ENCODE measurements around the gene BANP.
"Not testable (repeated sequence)": the region's sequence is repeated elsewhere in the genome, so short reads cannot be mapped to it uniquely, and the experiment has no call there.

Gene BANP

DNA sequence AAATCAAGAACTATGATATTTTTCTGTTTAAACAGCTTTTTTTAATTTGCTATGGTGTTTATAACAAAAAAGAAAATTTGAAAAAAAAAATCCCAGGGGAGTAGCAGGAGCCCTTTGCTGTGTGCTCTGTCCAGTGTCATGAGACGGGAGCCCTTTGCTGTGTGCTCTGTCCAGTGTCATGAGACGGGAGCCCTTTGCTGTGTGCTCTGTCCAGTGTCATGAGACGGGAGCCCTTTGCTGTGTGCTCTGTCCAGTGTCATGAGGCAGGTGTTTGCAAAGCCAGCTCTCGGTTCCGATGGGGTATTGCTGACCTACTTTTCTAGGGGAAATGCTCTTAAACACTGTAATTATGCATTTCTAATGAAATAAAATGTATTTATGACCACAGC, 125.7 kb downstream of the BANP start:
- in situ Hi-C loops (cut with MboI; ENCODE audit: low sequenced_read_pairs) = not testable (repeated sequence)

DNA sequence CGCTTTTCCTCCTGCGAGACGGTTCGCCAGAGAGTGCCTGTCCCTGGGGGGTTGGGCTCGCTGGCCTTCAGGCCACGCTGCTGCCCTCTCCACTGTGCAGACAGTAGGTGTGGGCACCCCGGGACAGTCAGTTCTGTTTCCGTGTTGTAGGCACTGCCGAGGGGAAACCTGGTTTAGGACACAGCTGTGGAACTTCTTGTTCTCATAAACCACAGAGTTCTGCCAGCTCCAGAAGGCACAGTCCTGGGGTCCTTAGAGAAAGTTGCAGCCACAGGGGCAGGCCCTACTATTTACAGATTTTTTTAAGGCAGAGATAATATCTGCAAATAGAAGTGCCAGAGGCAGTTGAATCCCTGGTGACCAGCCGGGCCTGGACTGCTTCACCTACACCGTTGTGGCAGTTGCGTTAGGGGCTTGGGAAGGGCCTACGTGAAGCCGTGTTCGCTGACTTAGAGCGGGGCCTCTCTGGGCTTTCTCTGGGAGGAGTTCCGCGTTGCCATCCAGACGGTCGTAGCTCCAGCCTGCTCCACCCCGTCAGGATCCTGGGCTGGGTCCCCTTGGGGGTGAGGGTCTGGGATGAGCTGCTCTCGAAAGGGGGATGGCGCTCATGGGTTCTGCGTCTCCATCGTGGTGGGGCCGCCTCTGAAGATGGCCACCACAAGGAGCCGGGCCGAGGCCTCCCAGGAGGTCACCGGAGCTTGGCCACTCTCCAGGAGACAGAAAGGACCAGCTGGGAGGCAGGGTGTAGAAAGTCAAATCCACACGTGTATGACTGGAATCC, 126.3 kb downstream of the BANP start:
- in situ Hi-C loops (cut with MboI; ENCODE audit: low sequenced_read_pairs) = no loop called here

DNA sequence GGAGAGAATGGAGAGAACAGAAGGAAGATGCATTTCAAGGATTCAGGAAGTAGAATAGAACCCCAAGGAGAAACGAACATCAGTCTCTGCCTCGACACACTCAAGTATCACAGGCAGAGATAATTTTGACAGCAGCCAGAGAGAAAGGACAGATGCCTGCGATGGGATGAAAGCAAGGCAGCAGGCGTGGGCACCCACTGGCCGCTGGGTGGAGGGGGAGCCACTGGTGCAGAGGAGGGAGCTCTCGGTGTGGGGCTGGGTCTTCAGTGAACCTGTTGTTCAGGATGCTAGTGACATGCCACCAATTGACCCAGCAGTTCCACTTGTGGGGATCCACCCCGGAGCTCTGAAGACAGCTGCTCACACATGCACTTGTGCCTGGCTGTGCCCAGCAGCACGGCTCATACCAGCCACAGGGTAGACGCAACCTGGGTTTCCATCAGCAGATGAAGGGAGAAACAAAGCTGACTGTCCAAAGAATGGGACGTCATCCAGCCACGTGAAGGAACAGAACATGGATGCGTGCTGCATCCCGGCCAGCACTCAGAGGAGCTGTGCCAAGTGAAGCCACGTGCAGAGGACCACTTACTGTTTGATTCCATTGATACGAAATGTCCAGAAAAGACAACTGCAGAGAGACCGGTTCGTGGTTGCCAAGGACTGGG, 127.0 kb downstream of the BANP start:
- in situ Hi-C loops (cut with MboI; ENCODE audit: low sequenced_read_pairs) = no loop called here

DNA sequence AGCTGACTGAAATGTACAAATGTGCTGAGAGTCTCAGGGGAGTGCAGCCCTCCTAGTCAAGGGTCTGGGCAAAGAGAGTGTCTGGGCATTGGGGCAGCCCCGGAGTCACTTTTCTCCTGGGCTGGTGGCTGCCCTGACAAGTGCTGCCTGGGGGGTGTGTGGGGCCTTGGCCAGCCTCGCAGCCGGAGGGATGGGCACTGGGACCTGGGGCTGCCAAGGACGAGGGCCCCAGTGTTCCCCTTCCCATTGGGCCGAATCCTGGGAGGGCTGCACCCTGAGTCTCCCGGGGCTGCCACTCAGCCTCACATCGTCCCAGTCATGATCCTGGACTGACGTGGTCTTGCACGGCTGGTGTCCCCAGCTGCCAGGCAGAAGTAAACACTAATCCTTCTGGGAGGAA, 132.3 kb downstream of the BANP start:
- in situ Hi-C loops (cut with MboI; ENCODE audit: low sequenced_read_pairs) = no loop called here

DNA sequence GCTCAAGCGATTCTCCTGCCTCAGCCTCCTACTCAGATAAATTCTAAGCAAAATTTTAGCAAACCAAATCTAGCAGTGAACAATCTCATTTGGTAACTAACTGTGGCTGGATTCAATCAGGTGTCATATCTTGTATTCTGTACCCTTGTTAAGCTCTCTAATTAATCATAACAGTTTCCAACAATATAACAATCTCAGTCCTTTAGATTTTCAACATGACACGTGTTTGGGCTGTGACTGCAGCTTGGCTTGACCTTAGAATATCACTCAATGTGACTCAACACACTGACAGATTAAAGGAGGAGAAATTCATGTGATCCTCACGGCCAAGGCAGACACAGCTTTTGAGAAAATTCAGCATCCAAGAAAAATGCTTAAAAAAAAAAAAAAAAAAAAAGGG, 133.6 kb downstream of the BANP start:
- in situ Hi-C loops (cut with MboI; ENCODE audit: low sequenced_read_pairs) = no loop called here

DNA sequence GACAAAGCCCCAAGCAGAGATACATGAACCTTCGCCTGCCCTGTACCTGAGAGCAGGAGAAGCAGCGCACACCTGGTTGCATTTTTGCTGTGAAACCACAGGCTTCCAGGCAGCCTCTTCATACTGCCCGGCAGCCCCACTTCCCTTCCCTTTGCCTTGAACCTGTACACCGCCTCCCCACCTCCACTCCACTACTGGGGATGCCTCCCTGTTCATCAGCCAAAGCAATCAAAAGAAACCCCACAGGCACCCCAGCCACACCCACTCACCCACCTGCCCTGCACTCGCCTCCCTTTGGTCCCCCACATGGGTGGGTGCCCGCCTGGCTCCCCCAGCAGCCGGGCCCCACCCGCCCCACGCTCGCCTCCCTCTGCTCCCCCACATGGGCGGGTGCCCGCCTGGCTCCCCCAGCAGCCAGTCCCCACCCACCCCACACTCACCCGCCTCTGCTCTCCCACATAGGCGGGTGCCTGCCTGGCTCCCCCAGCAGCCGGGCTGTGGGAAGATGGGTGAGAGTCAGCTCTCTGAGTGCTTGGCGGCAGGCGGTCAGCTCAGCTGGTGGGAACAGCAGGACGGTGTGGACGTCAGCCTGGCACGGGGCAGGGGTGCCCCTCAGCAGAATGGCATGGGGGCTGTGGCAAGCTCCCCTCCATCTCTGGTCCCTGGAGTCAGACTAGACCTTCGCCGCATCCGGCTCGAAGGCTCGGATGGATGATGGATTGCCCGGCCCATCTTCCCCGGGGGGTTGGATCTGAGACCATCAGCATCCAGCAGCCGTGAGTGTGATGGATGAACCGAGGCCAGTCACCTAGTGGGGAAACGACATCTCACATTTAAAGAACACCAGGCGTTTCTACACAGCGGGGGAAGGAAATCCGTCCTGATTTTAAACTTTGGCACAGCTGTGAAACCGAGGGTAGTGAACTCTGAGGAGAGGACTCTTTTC, 135.6 kb downstream of the BANP start:
- in situ Hi-C loops (cut with MboI; ENCODE audit: low sequenced_read_pairs) = no loop called here

DNA sequence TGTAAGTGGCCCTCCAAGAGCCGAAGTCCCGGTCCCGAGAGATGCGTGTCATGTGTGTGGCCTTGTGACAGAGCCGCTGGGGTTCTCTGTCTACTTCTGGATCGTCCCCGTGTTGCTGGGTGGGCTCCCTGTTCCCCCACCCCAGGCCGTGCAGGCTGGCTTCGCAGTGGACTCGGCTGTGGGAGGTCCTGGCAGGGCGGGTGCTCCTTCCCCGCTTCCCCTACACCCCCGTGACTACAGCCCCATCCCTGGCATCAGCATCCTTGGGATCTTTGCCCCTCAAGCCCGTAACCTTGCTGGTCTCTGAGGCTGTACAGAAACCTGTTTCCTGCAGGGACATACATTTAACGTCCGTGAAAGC, 136.3 kb downstream of the BANP start:
- in situ Hi-C loops (cut with MboI; ENCODE audit: low sequenced_read_pairs) = no loop called here

DNA sequence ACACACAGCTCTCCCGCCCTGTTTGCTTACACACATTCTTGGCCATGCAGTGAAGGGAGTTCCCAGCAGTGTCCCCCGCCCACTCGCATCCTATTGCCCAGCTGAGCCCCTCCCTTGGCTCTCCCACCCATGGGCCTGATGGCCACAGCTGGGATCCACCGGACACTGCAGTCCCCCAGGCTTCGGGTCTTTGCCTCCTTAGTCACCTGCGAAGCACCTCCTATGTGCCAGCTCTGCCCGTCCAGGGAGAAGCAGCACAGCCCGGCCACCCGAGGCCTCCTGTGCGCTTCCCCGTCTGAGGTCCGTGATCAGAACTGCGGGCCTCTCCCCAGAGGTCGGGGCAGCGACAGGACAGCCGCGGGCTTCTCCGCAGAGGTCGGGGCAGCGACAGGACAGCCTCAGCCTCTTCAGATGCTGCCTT, 136.9 kb downstream of the BANP start:
- in situ Hi-C loops (cut with MboI; ENCODE audit: low sequenced_read_pairs) = no loop called here

DNA sequence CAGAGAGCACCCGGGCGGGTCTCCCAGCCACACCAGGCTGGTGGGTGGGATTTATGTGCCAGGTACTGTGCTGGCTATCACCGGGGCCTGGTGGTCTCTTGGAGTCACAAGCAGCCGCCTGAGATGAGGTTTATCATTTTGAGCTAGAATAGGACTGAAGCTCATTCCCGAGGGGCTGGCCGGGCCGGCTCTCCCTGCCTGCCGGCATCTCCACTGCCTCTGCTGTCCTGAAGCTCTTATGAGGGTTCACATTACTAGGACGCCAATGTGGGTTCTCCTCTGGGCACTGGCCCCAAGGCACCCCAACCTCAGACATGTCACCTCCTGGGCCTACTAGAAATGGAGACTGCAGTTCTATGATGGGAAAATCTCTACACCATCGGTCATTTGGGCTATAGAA, 137.4 kb downstream of the BANP start:
- in situ Hi-C loops (cut with MboI; ENCODE audit: low sequenced_read_pairs) = not testable (repeated sequence)

DNA sequence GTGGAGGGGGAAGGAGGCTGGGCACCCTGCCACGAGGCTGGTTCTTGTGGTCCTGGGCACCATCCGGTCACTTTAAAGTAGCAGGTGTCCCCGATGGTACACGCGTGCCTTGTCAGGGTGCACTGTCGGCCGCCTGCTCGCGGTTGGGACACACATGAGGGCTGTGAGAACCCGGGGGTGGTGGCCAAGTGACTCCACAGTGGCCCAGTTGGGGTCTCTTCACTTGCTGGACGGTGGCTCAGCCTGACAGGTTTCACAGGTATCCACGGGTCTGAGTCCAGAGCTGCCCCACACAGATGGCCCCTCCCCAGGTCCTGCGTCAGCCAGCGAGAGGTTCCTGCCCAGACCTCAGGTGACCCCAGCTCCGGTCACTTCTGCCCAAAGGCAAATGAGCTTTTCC, 137.8 kb downstream of the BANP start:
- in situ Hi-C loops (cut with MboI; ENCODE audit: low sequenced_read_pairs) = not testable (repeated sequence)

DNA sequence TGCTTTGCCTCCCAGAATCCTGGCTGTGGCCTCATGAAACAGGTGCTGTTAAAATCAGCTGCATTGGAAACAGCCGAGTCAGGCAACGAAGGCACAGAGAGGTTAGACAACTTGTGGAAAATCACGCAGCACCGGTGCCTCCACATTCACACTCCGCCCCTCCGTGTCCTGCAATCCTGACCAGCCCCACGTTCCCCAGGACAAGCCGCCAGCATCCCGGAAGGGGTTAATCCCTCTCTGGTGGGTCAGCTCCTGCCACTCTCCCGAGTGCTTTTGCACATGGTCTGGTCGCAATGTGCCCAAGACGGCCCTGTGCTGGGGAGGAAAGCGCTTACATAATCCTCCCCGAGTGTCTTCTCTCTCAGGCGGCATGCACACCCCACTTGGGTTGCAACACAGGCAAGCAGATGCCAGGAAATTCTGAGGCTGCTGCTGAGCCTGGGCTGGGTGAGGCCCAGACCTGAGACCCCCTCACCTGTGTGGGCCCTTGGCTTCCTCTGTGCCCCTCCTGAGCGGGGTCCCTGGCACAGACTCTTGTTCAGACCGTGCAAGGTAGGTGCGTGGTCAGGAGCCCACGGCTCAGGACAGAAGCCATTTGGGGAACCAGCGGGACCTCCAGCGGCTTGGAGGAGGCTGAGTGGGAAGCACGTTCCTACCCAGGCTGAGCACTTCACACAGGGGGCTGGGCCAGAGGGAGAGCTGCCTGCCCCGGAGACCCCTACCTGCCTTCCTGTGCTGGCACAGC, 138.6 kb downstream of the BANP start:
- in situ Hi-C loops (cut with MboI; ENCODE audit: low sequenced_read_pairs) = not testable (repeated sequence)

DNA sequence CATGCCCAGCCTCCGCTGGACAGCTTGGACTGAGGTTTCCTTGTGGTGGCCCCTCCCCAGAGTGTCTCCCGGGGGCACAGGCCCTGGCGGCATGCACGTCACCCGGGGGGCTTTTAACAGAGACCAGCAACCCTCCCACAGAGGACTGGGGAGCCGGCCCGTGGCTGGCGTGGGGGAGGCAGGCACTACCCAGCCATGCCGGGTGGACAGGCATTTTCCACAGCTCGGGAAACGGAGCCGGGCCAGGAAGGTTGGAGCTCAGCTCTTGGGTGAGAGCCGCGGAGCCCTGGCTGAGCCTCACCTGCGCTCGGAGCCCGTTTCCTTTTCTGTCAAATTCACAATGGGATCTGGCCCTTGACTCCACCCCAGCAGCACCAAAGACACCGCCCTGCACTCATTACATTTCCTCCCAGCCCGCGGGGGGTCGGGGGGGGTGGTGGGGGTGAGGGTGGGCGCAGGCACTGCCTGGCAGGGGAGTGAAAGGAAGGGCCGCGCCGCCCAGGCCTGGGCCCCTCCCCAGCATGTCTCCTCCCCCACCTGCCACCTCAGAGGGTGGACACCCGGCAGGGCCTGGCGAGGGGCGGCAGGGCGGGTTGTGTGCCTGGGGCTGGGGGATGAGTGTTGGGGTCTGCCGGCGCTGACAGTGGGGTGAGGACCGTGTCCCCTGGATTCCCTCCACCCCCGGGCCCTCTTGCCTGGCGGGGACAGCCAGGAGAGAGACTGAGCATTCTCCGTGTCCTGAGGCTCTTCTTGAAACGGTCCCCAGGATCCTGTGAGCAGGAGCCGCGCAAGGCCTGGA, 139.3 kb downstream of the BANP start:
- in situ Hi-C loops (cut with MboI; ENCODE audit: low sequenced_read_pairs) = not testable (repeated sequence)

DNA sequence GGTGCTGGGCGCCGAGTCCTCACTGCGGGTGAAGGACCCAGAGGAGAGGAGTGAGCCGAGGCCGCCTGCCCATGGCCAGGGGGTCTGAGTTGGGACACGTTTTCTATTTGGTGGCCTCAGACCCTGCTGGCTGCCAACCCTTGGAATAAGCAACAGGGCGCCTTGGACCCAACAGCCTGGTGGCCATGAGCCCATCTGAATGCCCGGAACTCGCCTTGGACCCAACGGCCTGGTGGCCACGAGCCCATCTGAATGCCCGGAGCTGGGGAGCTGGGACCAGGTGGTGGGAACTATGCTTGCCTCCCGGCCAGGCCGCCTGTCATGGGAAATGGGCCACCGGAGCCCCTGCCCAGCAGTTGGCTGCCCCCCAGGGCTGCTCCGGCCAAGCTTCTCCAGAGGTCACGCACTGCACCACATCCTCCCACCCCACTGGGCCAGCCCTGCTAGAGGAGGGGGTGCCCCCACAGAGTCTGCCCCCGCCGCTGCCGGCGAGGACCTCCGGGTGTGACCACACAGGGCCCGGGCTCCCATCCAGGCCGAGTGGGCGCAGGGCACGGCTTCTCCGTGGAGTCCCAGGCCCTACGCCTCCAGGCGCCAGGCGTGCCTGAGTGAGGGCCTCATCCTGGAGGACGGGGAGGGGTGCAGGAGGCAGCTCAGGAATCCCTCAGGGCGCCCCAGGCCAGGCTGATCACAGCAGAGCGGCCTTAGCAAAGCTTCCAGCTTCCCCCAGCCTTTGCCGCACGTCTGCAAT, 140.2 kb downstream of the BANP start:
- in situ Hi-C loops (cut with MboI; ENCODE audit: low sequenced_read_pairs) = not testable (repeated sequence)

DNA sequence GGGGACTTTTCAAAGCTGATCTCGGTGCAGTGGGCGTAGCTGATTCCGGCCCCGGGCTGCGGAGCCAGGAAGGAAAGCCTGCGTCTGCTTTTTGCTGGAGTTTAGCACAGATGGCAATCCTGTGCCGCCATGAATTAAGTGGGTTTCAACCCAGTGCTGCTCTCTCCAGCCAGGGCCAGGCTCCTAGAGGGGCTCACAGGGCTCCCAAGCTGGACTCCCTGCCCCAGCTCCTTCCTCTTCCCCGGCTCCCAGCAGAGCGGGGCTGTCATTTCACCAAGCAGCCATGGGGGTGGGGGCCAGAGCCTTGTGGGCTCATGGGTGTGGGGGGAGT, 140.7 kb downstream of the BANP start:
- in situ Hi-C loops (cut with MboI; ENCODE audit: low sequenced_read_pairs) = not testable (repeated sequence)

DNA sequence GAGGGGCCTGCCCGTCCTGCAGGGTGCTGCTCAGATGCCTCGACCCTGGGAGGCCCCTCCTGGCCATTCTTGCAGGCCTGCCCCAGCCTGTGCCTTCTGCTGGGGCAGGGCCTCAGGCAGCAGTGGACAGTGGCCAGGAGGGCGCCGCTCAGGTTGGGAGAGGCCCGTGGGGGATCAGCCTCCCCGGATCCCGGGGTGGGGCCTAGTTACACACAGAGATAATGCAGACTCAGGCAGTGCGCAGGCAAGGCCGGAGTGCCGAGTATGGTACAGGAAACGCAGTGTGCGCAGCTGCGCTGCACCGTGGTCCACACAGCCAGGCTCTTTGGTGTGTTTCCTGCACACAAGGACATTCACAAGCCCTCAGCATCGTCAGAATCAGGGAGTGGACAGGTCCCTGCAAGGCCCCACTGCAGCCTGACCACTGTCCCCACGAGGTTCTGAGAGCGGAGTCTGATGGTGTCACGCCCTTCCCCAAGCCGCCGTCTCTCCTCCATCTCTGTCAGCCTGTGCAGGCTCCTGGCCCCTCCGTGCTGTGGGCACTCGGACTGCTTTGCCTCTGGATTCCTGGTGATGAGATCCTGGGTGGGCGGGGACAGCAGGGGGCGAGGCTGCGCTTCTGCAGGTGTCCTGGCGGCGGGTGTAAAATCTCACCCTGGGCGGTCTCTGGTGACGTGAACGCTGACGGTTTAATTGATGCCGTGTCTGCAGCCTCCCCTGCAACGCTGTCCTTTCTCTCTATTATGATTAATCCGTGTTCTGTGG, 141.7 kb downstream of the BANP start:
- in situ Hi-C loops (cut with MboI; ENCODE audit: low sequenced_read_pairs) = not testable (repeated sequence)

DNA sequence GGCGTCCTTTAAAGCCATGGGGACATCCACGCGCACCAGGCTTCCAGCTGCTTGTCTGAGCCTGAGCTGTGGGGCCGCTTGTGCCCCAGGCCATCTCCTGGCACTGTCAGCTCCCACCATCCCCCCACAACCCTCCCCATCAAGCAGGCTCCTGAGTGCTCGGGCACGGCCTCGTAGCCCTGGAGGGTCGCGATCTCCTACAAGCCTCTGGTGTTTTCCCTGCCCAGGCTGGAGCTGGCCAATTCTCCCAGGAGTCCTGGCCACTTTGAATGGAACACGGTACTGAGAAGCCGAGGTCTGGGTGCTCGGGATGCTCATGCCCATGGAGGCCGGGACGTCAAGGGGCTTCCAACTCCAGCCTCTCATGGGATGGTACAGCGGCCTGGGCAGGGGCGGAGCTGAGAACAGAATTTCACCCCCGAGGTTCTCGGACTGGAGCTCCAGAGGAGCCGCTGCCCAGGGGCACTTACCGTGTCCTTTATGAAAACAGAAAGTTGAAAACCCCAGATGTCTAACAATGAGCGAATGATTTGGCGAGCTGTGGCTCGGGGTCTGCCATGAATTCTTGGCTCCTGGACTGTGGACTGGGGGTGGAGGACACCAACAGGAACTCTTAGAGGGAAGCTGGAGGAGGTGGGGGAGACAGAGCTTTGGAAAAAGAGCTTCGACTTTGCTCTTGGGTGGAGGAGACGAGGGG, 142.5 kb downstream of the BANP start:
- in situ Hi-C loops (cut with MboI; ENCODE audit: low sequenced_read_pairs) = not testable (repeated sequence)

DNA sequence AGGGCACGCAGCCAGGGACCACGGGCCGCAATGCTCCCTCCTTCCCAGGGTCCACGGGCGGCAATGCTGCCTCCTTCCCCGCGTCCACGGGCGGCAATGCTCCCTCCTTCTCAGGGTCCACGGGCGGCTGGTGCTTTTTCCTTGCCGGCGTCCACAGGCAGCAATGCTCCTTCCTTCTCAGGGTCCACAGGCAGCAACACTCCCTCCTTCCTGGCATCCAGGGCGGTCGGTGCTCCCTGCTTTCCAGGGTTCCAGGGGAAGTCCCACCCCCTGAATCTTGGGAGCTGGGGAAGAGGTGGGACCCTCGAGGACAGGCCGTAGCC, 143.0 kb downstream of the BANP start:
- in situ Hi-C loops (cut with MboI; ENCODE audit: low sequenced_read_pairs) = not testable (repeated sequence)

DNA sequence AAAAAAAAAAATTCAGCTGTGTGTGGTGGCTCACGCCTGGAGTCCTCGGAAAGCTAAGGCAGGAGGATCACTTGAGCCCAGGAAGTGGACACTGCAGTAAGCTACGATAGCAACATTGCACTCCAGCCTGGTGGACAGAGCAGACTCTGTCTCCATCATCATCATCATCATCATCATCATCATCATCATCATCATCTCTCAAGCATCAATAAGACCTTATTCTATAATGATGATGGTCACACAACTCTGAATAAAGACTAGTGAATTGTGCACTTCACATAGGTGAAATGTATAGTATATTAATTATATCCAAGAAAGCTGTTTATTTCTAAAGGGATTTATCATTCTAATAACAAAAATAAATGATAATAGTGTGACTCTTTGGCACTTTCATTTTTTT, 143.7 kb downstream of the BANP start:
- in situ Hi-C loops (cut with MboI; ENCODE audit: low sequenced_read_pairs) = not testable (repeated sequence)
